ENCODE data around the gene MEGF10.
"Not testable (repeated sequence)": the region's sequence is repeated elsewhere in the genome, so short reads cannot be mapped to it uniquely, and the experiment has no call there.

MEGF10 gene

GRCh38 chr5:127298036-127298429, 7.4 kb downstream of the MEGF10 start:
- no peak for DNase-seq

GRCh38 chr5:127298656-127299055, 8.1 kb downstream of the MEGF10 start:
- no peak for DNase-seq

- no peak for DNase-seq
Observed at GRCh38 chr5:127299678-127300077, 9.1 kb downstream of the MEGF10 start.

GRCh38 chr5:127302509-127302908, 11.9 kb downstream of the MEGF10 start:
- no peak for DNase-seq

GRCh38 chr5:127303404-127303803, 12.8 kb downstream of the MEGF10 start:
- no peak for DNase-seq

GRCh38 chr5:127305493-127305892, 14.9 kb downstream of the MEGF10 start:
- no peak for DNase-seq

- no peak for DNase-seq
Observed at GRCh38 chr5:127306036-127306435, 15.4 kb downstream of the MEGF10 start.

GRCh38 chr5:127306647-127307046, 16.1 kb downstream of the MEGF10 start:
- no peak for DNase-seq

- DNase-seq = no peak
Observed at GRCh38 chr5:127307868-127308267, 17.3 kb downstream of the MEGF10 start.

- not testable (repeated sequence) for DNase-seq
Observed at GRCh38 chr5:127308325-127308724, 17.7 kb downstream of the MEGF10 start.

GRCh38 chr5:127308945-127309344, 18.3 kb downstream of the MEGF10 start:
- DNase-seq = no peak

- DNase-seq = no peak
Observed at GRCh38 chr5:127311349-127311748, 20.8 kb downstream of the MEGF10 start.

- no peak for DNase-seq
Observed at GRCh38 chr5:127311781-127312525, 21.4 kb downstream of the MEGF10 start.

GRCh38 chr5:127313379-127313778, 22.8 kb downstream of the MEGF10 start:
- no peak for DNase-seq

GRCh38 chr5:127313847-127314473, 23.4 kb downstream of the MEGF10 start:
- peak; percentile 53 for DNase-seq

- DNase-seq = no peak
Observed at GRCh38 chr5:127316011-127316410, 25.4 kb downstream of the MEGF10 start.

- DNase-seq = not testable (repeated sequence)
Observed at GRCh38 chr5:127317385-127317784, 26.8 kb downstream of the MEGF10 start.

- peak; percentile 3 for DNase-seq
Observed at GRCh38 chr5:127320032-127320965, 29.7 kb downstream of the MEGF10 start.

- no peak for DNase-seq
Observed at GRCh38 chr5:127321465-127321864, 30.9 kb downstream of the MEGF10 start.

- DNase-seq = no peak
Observed at GRCh38 chr5:127322403-127322802, 31.8 kb downstream of the MEGF10 start.

GRCh38 chr5:127324756-127325155, 34.2 kb downstream of the MEGF10 start:
- DNase-seq = no peak

GRCh38 chr5:127326431-127326830, 35.8 kb downstream of the MEGF10 start:
- DNase-seq = no peak

- no peak for DNase-seq
Observed at GRCh38 chr5:127326976-127327755, 36.6 kb downstream of the MEGF10 start.

Data from HCEC 1CT (cell line).